NCI-H748 (cell line): Measurements from ENCODE around the gene ATRAID.
"Not testable (repeated sequence)": the region's sequence is repeated elsewhere in the genome, so short reads cannot be mapped to it uniquely, and the experiment has no call there.

Experiments used
- DNase-seq: peaks from one replicate; lab custom pipeline; 2025; ENCODE audit not compliant: unreplicated experiment; lab: John Stamatoyannopoulos, UW

Gene ATRAID

GRCh38 chr2:27211943-27212625 lies at the start of gene ATRAID, which contains the start of gene SLC5A6:
Gene ATRAID (plus strand): TSS chr2:27212041. CDS start chr2:27212369, 328 bp downstream.
Gene SLC5A6 (minus strand): TSS chr2:27212268. CDS start chr2:27207650, 4,618 bp downstream.
- peak; percentile 91 for DNase-seq

- DNase-seq: no peak
Measured at GRCh38 chr2:27162151-27163121, 49.4 kb upstream of the ATRAID start.

- peak; percentile 24 for DNase-seq
Measured at GRCh38 chr2:27164960-27165763, 46.7 kb upstream of the ATRAID start.

GRCh38 chr2:27170581-27171337 lies 41.1 kb upstream of the ATRAID start:
- DNase-seq: no peak

GRCh38 chr2:27171351-27171848 lies 40.4 kb upstream of the ATRAID start:
- DNase-seq: peak; percentile 40

GRCh38 chr2:27174638-27175037 lies 37.2 kb upstream of the ATRAID start:
- DNase-seq: no peak

GRCh38 chr2:27175330-27175729 lies 36.5 kb upstream of the ATRAID start:
- no peak for DNase-seq

- DNase-seq: not testable (repeated sequence)
Measured at GRCh38 chr2:27175781-27176180, 36.1 kb upstream of the ATRAID start.

- peak; percentile 7 for DNase-seq
Measured at GRCh38 chr2:27177441-27178351, 34.1 kb upstream of the ATRAID start.

- no peak for DNase-seq
Measured at GRCh38 chr2:27178469-27178868, 33.4 kb upstream of the ATRAID start.

GRCh38 chr2:27179344-27180000 lies 32.4 kb upstream of the ATRAID start:
- DNase-seq: no peak

- no peak for DNase-seq
Measured at GRCh38 chr2:27182346-27182745, 29.5 kb upstream of the ATRAID start.

GRCh38 chr2:27184115-27184514 lies 27.7 kb upstream of the ATRAID start:
- DNase-seq: no peak

- DNase-seq: no peak
Measured at GRCh38 chr2:27185331-27186026, 26.4 kb upstream of the ATRAID start.

GRCh38 chr2:27186613-27187345 lies 25.1 kb upstream of the ATRAID start:
- DNase-seq: no peak

GRCh38 chr2:27189989-27190388 lies 21.9 kb upstream of the ATRAID start:
- no peak for DNase-seq

GRCh38 chr2:27191070-27191829 lies 20.6 kb upstream of the ATRAID start:
- peak; percentile 60 for DNase-seq
